RCC 7860 (cell line): ENCODE results near the gene KIF26A.

Source experiments
- DNase-seq: peaks from one replicate; pipeline ENCODE4 v3.0.0-alpha.2; 2015; ENCODE audit warnings: low spot score
- FAIRE-seq: peaks from 2 replicates; lab custom pipeline; 2012; peaks lifted over from hg19 to GRCh38; lab: Jason Lieb, UNC

Gene KIF26A

DNA sequence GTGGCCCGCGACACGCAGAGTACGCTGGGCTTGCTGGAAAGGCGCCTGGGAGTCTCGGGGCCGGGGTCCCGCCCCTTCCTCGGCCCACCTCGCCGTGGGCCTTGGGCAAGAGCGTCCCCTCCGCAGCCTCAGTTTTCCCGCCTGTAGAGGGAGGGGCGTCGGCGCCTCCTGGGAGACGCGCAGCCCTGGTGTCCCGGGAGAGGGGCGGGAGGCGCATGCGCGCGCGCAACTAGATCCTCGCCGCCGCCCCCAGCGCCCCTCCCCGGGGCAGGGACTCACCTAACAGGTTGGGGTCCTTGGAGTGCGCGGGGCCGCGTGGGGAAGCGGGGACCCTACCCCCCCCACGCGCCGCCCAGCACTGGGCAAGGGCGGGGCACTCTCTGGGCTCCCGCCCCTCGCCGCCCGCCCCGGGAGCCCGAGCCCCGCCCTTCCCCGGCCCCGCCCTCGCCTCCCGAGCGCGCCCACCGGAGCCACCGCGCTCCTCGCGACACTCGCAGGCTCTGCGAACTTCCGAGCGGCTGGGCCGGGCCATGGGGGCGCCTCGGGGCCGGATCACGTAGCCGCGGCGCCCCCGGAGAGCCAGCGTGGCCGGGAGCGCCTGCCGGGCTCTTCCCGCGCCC is at the start of gene KIF26A:
Gene KIF26A (plus strand): TSS at position 490 of the 620 bp plus-strand sequence. CDS start 136 bp downstream, outside the sequence.
- FAIRE-seq (no peak), DNase-seq (no peak)

GRCh38 chr14:104090071-104090748 is 48.2 kb upstream of the KIF26A start:
- no peak for DNase-seq
- FAIRE-seq, result no peak

DNA sequence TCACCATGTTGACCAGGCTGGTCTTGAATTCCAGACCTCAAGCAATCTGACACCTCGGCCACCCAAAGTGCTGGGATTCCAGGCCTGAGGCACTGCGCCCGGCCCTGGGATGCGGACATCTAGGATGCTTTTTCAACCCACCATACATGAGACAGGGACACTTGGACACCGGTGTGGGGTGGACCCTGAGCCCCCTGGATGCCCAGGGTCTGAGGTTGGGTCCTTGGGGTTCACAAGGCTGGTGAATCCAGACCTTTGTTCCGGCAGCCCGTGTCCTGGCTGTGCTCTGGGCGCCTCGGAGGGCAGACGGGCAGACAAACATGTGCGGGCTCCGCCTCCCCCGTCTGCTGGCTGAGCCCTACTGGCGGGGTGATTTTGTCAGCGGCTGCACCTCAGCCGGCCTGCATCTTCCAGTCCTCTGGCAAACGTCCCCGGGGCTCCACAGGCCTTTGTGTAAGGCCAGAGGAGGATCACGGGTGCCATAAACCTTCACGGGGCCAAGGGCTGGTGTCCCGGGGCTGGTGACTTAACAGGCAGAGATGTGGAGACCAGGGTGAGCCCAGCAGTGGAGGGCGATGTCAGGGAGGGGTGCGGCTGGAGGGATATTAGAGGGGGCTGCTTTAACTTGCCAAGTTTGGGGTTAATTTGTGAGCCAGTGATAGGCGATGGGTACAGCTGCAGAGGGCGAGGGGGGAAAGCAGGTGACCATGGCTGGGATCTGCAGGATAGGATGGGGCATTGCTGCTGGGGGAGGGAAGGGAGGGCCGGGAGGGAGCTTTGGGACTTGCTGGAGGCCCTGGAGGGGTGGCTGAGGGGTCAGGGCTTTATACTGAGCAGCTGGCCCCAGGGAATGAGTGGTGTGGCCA is 47.1 kb upstream of the KIF26A start:
- FAIRE-seq, result no peak
- DNase-seq, result no peak

GRCh38 chr14:104091927-104092771 is 46.2 kb upstream of the KIF26A start:
- no peak for DNase-seq
- FAIRE-seq, result no peak

- FAIRE-seq (no peak), DNase-seq (no peak)
These were observed 45.4 kb upstream of the KIF26A start for GRCh38 chr14:104092931-104093365.

DNA sequence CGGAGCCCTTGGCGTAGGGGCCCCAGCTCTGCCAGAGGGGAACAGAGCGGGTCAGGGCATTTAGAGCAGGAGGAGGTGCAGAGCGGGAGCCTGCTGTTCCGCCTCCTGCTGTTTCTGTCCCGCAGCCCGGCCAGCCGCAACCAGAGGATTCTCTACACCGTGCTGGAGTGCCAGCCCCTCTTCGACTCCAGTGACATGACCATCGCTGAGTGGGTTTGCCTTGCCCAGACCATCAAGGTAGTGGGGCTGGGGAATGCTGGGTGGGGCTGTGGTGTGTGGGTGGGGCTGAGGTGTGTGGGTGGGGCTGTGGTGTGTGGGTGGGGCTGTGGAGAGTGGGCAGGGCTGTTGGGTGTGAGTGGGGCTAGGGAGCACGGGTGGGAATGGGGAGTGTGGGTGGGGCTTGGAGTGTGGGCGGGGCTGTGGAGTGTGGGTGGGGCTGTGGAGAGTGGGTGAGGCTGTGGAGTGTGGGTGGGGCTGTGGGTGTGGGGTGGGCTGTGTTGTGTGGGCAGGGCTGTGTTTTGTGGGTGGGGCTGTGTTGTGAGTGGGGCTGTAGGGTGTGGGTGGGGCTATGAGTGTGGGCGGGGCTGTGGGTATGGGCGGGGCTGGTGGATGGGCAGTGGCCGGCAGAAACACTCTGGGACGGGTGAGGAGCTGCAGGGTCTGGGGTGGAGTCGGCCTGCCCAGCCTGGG is 44.9 kb upstream of the KIF26A start:
- no peak for DNase-seq
- no peak for FAIRE-seq

DNA sequence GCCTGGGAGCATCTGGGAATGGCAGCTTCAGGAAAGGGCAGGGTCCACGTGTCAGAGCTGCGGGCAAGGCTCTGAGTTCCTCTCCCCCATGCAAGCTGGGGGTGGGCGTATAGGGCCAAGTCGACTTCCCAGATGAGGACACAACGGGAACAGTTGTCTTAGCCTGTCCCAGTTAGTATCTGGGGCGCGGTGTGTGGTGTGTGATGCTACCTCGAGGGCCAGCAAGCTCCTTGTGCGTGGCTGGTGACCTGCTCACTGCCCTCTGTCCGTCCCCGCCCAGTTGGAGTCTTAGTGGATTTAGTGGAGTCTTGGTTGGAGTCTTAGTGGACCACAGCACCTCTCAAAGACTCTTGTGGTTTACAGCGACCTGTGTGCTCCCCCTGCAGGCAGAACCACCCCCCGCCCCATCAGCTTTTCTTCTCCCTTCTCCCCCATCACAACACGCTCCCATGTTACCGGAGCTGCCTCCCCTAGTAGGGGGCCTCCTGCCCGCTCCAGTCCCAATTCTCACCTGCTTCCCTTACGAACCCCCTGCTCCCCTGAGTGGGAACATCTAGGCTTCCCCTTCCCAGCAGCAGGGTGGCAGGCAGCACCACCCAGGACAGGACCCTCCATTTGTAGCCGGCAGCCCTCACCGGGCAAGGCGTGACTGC is 44.2 kb upstream of the KIF26A start:
- no peak for FAIRE-seq
- no peak for DNase-seq

DNA sequence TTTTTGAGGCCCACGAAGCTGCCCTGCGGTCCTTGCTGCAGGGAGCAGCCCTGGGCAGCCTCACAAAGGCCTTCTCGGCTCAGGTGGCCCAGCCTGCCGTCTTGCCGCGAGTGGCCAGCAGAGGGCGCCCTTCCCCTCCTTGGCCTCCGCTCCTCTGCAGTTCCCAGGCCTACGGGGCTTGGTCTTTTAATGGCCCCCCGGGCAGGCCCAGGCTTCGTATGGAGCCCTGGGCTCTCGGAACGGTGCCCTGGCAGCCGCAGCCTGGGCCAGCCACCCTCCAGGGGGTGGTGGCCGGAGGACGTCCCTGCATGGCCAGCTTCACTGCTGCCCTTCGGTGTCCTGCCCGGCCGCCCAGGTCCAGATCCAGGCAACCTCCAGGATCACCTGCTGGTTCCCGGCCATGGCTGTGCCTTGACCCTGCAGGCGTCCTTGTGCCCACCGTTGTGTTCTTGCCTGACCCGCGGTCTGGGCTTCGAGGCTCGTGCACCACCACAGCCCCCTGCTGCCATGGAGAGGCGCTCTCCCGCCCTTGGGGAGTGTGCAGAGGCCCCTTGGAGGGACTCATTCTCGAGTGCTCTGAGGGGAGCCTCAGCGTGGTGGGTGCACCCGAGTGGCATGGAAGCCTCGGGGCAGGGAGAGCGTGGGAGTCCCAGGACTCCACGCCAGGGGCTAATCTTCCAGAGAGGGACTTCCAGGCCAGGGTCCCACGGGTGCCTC is 43.5 kb upstream of the KIF26A start:
- peak; percentile 3 for DNase-seq

DNA sequence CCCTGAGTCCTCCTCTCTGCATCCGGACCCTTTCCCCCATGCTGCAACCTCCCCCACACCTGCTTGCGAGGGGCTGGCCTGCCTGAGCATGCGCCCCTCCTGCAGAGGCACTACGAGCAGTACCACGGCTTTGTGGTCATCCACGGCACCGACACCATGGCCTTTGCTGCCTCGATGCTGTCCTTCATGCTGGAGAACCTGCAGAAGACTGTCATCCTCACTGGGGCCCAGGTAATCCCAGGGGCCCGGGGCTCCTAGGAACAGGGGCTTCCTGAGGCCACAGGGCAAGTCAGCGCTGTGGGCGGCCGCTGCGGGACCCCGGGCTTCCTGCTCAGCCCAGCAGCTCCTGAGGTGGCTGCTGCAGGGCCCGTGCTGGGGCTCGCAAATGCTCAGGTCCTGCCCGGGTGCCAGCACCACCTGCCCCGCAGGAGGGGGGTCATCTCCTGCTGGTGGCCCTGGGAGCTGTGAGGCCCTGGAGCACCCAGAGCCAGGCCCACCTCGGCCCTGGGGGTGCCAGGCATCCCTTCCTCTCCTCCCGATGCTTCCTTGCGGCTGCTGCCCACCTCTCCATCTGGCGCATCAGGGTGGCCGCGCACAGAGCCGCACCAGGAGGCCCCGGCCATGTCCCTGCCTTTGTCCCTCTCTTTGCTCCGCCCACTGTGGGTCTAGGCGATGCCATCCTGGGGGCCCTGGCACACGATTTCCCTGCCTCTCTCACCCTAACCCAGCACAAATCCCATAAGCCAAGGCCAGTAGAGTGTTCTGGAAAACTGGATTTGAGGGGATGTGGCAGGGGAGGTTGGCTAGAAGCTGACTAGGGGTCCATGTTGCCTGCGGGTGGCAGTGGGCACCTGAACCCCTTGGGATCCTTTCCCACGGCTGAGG is 42.7 kb upstream of the KIF26A start:
- FAIRE-seq (no peak), DNase-seq (no peak)

More for the DNA sequence above, 43.5 kb upstream of the KIF26A start:
- no peak for FAIRE-seq

DNA sequence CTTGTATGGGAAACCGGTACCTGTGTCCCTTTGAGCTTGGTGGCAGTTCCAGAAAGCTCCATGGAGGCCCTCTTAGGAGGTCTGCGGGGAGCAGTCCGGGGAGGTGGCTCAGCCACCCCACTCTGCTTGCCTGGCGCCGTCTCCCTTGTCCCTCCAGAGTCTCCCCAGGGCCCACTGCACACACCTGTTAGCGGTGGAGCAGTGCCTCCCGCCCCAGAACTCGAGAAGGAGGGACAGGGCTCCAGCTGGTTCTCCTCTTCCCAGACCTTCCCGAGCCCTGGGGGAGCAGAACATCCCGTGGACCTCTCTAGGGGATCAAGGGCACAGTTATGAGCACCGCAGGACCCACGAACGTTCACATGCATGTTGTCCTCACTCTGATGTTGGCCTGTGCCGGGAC is 42.1 kb upstream of the KIF26A start:
- DNase-seq, result no peak
- FAIRE-seq, result no peak

DNA sequence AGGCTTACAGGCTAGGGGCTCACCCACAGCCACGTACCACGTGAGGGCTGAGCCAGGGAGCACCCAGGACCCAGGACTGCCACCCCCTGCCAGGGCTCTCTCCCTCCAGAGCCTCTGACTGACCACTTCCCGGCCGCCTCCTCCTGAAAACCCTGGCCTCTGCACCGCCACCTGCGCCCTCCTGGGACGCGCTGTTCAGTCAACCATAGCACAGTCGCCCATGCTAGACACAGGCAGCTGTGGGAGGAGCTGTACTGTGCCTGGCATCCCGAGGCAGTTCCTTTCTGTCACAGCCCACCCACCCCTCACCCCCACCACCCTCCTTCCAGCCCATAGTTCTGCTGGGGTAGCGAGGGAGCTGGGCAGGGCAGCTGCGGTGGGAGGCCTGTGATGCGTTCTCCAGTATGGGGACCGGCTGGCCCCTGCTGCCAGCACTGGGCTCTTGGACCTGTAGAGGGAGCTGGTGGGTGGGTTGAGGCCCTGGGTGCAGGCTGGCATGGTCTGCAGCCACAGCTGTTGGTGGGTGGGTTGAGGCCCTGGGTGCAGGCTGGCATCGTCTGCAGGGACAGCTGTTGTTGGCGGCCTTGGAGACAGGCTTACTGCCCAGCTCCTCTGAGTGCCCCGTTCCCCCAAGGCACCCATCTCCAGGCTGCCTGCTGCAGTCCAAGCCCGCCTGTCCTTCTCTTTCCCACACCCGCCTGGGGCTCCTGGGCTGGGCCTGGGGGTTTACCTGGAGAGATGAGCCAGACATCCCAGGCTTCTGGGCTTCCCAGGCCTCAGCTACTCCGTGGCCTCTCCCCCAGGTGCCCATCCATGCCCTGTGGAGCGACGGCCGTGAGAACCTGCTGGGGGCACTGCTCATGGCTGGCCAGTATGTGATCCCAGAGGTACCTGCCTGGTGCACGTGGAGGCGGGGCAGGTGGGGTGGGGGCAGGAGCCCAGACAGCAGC is 41.4 kb upstream of the KIF26A start:
- DNase-seq, result no peak
- FAIRE-seq, result no peak

DNA sequence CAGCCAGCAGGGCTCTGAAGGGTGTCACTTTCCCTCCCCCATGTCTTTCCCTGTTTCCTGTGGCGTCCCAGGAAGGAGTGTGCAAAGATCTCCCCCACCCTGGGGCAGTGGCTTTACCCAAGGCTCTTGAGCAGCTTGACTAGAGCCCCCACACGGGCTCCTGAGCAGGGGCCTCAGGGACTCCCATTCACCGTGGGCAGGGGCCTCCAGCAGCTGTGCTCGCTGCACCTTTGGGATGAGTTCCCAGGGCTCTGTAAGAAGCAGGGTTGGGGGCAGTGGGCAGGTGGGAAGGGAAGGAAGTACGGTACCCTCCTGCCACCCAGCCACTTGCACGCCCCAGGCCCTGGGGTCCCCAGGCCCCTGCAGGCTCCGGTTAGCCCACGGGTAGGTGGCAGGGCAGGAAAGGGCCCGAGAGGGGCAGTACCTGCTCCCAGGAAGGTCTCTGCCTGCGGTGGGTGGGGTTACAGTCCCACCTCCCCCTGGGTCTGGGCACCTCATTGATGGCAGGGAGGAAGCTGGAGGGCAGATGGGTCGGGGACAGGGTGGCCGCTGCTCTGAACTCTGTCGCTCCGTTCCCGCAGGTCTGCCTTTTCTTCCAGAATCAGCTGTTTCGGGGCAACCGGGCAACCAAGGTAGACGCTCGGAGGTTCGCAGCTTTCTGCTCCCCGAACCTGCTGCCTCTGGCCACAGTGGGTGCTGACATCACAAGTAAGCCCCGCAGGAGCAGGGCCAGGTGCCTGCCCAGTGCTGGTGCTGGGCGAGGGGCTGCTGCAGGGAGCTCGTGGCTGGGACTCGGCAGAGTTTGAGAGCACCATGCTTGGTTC is 39.9 kb upstream of the KIF26A start:
- no peak for DNase-seq
- FAIRE-seq, result no peak

DNA sequence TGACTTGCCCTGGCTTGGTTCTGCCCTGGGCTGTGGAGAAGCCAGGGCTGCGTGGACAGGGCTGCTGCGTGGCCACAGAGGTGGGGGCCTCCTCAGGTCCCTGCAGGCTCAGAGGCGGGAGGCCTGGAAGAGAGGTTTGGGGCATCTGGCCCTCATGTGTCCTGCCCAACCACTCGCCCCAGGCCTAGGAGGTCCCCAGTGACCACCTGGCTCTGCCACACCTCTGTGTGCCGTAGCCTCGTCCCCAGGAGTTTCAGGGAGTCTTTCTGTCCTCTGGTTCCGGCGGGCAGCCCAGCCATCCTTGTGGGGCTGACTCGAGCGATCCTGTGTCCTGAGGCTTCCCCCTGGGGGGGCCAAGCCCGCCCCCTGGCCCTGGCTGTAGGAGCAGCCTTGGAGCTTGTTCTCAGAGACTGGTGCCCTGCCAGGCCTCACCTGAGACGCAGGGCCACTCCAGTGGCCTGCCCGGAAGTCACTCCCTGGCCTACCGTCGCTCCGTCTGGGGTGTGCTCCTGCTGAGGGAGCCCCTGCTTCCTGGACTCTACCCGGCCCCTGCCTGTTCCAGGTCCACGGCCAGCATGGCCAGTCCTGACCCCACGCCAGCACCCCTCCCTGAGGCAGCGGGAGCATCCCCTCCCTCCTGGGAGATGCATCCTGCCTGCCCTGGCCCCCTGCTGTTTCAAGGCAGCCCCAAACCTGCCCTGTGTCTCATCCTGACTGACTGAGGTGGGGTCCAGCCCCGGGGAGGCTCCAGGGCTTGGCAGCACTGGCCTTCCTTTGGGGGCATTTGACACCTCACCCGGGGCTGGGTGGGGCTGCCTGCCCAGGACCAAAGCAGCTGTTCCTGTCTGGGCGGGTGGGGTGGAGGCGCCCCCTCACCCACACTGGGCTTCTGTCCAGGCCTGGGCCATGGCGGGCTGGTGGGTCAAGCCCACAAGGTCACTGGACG is 39.0 kb upstream of the KIF26A start:
- DNase-seq (no peak), FAIRE-seq (no peak)

- no peak for DNase-seq
- FAIRE-seq, result no peak
These were observed 38.0 kb upstream of the KIF26A start for GRCh38 chr14:104100171-104101085.
